ENCODE results near the gene INAFM2. TPM values are rescaled to one million over a fixed set of nuclear protein-coding genes. Genes with fewer than 3 reads are reported as not detected.

The INAFM2 gene
- total and polyA plus RNA-seq, 4 experiments from 2014 or later: 0.08 to 7.5 (median 5.0) TPM

DNA sequence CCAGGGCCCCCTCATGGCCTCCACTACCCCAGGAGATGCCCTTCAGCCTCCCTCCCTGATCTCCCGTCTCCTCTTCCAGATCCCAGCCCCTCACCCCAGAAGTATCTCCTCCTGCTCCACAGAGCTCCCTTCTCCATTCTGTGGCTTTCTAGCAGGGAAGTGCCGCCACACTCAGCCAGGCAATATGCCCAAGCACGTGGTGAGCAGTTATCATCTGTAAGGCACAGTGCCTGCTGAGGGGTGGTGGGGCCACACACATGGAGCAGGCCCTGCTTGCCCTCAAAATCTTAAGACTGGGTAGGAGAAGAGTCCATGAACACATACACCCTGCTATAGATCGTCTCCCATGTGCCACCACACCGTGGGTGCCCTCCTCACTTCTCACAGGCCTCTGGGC lies 25.0 kb downstream of the INAFM2 start:
- intact Hi-C loops (cut with micrococcal nuclease): no loop called here
- Mint-ChIP-seq H3K9me3 (no peaks in the 10 kb centered on the region), H3K4me1 (peaks cover 0 to 3% (median under 1%) of the 10 kb centered on the region in 4 donors), H3K27me3 (no peaks in the 10 kb centered on the region), H3K36me3 (no peaks in the 10 kb centered on the region), H3K27ac (no peak overlapping the region), H3K4me3 (no peak overlapping the region)
- H3K4me3 ChIP-seq (ENCODE audit: low read length in 2 of 2): no peak overlapping the region
- H3K27me3 ChIP-seq (ENCODE audit: insufficient read depth, low read length): no peaks in the 10 kb centered on the region
- POLR2A ChIA-PET (ENCODE audit: partially characterized antibody): no interaction called here
- CTCF ChIA-PET (ENCODE audit: partially characterized antibody): interaction anchor here (1.4 kb wide), 1 partner anchor 73 kb away, joined by 3 read pairs; no protein-coding TSS in a partner anchor
- DNase-seq: no peak
- no peak overlapping the region for H3K27ac ChIP-seq (ENCODE audit: low read depth, low read length)
- no peaks in the 10 kb centered on the region for H3K9me3 ChIP-seq (ENCODE audit: control insufficient read depth in 1 of 2, low read length in 2 of 2)
- no peaks in the 10 kb centered on the region for H3K36me3 ChIP-seq (ENCODE audit: insufficient read depth, low read length)
- H3K4me1 ChIP-seq (ENCODE audit: insufficient read depth, low read length): peaks cover 7% of the 10 kb centered on the region

DNA sequence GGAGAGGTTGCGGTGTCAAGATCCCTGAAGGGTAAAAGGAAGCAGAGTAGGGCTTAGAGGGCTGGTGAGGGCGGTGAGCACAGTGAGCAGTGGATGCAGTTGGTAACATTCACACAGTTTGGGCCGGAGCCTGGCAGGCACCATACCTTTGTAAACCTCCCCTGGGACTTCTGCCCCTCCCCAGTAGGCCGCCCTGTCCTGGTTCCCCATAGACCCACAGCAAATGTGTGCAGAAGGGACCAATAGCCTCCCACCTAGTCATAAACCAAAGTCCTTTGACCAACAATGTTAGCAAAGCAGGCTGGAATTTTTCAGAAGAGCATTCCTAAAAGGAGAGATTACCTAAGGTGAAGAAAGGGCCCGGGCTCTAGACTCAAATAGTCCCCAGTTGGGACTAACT lies 25.7 kb downstream of the INAFM2 start:
- Histone ChIP-seq H3K36me3 (ENCODE audit: insufficient read depth, low read length) (no peaks in the 10 kb centered on the region), H3K27me3 (ENCODE audit: insufficient read depth, low read length) (no peaks in the 10 kb centered on the region), H3K27ac (ENCODE audit: low read depth, low read length) (no peak overlapping the region), H3K4me3 (ENCODE audit: low read length in 2 of 2) (no peak overlapping the region), H3K9me3 (ENCODE audit: control insufficient read depth in 1 of 2, low read length in 2 of 2) (no peaks in the 10 kb centered on the region), H3K4me1 (ENCODE audit: insufficient read depth, low read length) (peaks cover 6% of the 10 kb centered on the region)
- Mint-ChIP-seq H3K4me3 (no peak overlapping the region), H3K9me3 (peaks cover 0 to 2% (median 0%) of the 10 kb centered on the region in 8 donors), H3K27me3 (no peaks in the 10 kb centered on the region), H3K36me3 (no peaks in the 10 kb centered on the region), H3K27ac (no peak overlapping the region), H3K4me1 (peaks cover 0 to 3% (median under 1%) of the 10 kb centered on the region in 4 donors)
- no peak for DNase-seq
- CTCF ChIA-PET (ENCODE audit: partially characterized antibody): interaction anchor here (1.4 kb wide), 1 partner anchor 73 kb away, joined by 3 read pairs; no protein-coding TSS in a partner anchor
- POLR2A ChIA-PET (ENCODE audit: partially characterized antibody): no interaction called here
- intact Hi-C loops (cut with micrococcal nuclease): no loop called here

DNA sequence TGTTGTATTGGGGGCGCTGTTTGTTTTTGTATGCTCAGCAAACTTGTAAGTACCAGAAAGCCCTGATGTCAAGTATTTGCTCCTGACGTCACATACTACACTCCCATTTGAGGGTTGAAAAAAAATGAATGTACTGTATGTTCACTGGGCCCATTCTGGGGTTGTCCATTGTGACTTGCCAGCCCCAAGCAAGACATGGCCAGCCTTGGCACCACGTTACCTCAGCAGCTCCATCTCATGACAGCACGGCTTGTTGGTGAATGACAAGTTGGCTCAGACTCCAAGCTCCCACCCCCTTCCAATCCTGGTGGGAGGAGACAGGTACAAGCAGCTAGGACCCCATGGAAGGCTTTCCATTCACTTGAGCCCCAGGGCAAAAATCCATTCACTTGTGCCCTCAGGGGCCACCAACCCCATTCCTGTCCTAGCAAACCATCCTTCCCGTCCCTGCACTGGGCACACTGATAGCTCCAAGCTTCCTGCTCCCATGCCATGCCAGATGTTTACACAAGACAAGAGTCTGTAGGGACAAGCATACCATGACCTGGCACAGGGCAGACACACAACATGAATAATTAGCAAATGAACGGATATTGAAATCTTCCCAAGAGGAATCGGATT lies 28.9 kb downstream of the INAFM2 start:
- Histone ChIP-seq H3K4me1 (ENCODE audit: insufficient read depth, low read length) (peaks cover under 1% of the 10 kb centered on the region), H3K27me3 (ENCODE audit: insufficient read depth, low read length) (no peaks in the 10 kb centered on the region), H3K4me3 (ENCODE audit: low read length in 2 of 2) (no peak overlapping the region), H3K27ac (ENCODE audit: low read depth, low read length) (no peak overlapping the region), H3K36me3 (ENCODE audit: insufficient read depth, low read length) (no peaks in the 10 kb centered on the region), H3K9me3 (ENCODE audit: control insufficient read depth in 1 of 2, low read length in 2 of 2) (no peaks in the 10 kb centered on the region)
- ChIA-PET CTCF (ENCODE audit: partially characterized antibody) (interaction anchor here (0.8 to 1.5 kb wide), 3 partner anchors 9 to 45 kb away, joined by 3 to 5 read pairs (median 3); partner anchors contain the start of gene PLCB2), POLR2A (ENCODE audit: partially characterized antibody) (interaction anchor here (1.0 to 1.3 kb wide), 2 partner anchors 8 to 30 kb away, joined by 3 read pairs; no protein-coding TSS in a partner anchor)
- Mint-ChIP-seq H3K4me3 (no peak overlapping the region), H3K36me3 (no peaks in the 10 kb centered on the region), H3K9me3 (peaks cover 0 to 2% (median 0%) of the 10 kb centered on the region in 8 donors), H3K27me3 (peaks cover 0 to 4% of the 10 kb centered on the region in 2 donors), H3K4me1 (no peaks in the 10 kb centered on the region), H3K27ac (no peak overlapping the region)
- no peak for DNase-seq
- intact Hi-C loops (cut with micrococcal nuclease): no loop called here

DNA sequence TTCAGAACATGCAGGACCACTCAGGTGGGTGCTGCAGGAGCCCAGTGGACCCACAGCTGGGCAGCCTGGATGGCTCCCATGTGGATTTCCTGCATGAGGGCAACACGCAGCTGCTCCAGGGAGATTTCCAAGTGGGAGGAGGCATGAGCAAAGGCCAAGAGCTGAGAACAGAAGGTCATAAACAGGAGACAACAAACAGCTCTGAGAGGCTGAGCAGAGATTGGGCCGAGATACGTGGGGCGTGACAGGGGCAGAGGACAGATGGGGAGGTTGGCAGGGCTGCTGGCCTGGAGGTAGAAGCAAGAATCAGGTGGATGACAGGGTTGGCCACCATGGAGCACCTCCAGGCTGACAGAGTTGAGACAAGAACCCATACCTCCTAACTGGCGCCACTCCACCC lies 30.2 kb downstream of the INAFM2 start:
- Histone ChIP-seq H3K36me3 (ENCODE audit: insufficient read depth, low read length) (no peaks in the 10 kb centered on the region), H3K27me3 (ENCODE audit: insufficient read depth, low read length) (no peaks in the 10 kb centered on the region), H3K4me1 (ENCODE audit: insufficient read depth, low read length) (peaks cover 8% of the 10 kb centered on the region), H3K4me3 (ENCODE audit: low read length in 2 of 2) (no peak overlapping the region), H3K9me3 (ENCODE audit: control insufficient read depth in 1 of 2, low read length in 2 of 2) (no peaks in the 10 kb centered on the region), H3K27ac (ENCODE audit: low read depth, low read length) (no peak overlapping the region)
- no peak for DNase-seq
- Mint-ChIP-seq H3K27me3 (peaks cover 0 to 4% of the 10 kb centered on the region in 2 donors), H3K36me3 (no peaks in the 10 kb centered on the region), H3K4me1 (peaks cover 0 to 3% (median 2%) of the 10 kb centered on the region in 4 donors), H3K9me3 (peaks cover 0 to 2% (median 0%) of the 10 kb centered on the region in 8 donors), H3K27ac (no peak overlapping the region), H3K4me3 (no peak overlapping the region)
- intact Hi-C loops (cut with micrococcal nuclease): no loop called here
- CTCF ChIA-PET (ENCODE audit: partially characterized antibody): interaction anchor here (1.0 to 1.3 kb wide), 2 partner anchors 16 to 79 kb away, joined by 3 to 6 read pairs; no protein-coding TSS in a partner anchor
- POLR2A ChIA-PET (ENCODE audit: partially characterized antibody): no interaction called here

DNA sequence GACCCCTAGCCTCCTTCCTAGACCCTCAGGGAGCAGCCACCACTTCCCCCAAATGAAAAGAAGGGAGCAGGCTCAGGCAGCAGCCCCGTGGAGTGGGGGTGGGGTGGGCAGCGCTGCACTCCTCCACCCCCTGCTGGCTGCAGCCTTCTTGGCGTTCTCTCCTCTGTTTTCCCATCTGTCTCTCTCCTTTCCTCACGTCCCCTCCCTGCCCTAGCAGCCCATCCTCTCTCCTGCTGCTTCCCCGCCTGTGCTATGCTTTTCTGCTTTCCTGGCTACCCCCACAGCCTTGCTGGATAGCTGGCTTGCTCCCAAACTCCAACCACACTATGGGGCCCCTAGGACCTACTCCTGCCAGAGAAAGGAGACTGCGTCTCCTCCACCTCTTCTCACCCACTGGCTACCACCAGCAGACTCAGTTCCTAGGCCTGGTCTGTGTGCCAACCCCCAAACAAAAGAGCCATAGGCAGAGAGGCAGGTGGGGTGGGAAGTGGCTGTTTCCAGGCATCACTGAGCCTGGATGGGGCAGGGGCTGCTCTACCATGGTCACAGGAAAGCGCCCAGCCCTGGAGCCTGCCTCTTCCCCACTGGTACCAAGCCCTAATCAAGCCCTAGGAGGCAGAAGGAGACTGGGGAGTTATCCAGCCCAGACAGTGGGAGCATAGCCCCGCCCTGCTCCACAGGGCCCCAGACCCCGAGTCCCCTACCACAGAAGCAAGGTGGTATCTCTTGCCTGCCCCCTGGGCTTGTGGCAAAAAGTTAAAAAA lies 31.1 kb downstream of the INAFM2 start:
- Mint-ChIP-seq H3K27ac (no peak overlapping the region), H3K4me1 (peaks cover 2 to 11% (median 7%) of the 10 kb centered on the region in 4 donors), H3K4me3 (no peak overlapping the region), H3K9me3 (peaks cover 0 to 2% (median 0%) of the 10 kb centered on the region in 8 donors), H3K27me3 (peaks cover 0 to 4% of the 10 kb centered on the region in 2 donors), H3K36me3 (no peaks in the 10 kb centered on the region)
- H3K36me3 ChIP-seq (ENCODE audit: insufficient read depth, low read length): no peaks in the 10 kb centered on the region
- H3K27me3 ChIP-seq (ENCODE audit: insufficient read depth, low read length): no peaks in the 10 kb centered on the region
- intact Hi-C loops (cut with micrococcal nuclease): no loop called here
- ChIA-PET CTCF (ENCODE audit: partially characterized antibody) (interaction anchor here (0.6 to 3.9 kb wide), 6 partner anchors 9 to 80 kb away, joined by 3 to 16 read pairs (median 10); partner anchors contain the start of gene CCDC9B), POLR2A (ENCODE audit: partially characterized antibody) (no interaction called here)
- H3K9me3 ChIP-seq (ENCODE audit: control insufficient read depth in 1 of 2, low read length in 2 of 2): no peaks in the 10 kb centered on the region
- H3K4me3 ChIP-seq (ENCODE audit: low read length in 2 of 2): no peak overlapping the region
- H3K27ac ChIP-seq (ENCODE audit: low read depth, low read length): no peak overlapping the region
- no peak for DNase-seq
- peaks cover 13% of the 10 kb centered on the region for H3K4me1 ChIP-seq (ENCODE audit: insufficient read depth, low read length)

DNA sequence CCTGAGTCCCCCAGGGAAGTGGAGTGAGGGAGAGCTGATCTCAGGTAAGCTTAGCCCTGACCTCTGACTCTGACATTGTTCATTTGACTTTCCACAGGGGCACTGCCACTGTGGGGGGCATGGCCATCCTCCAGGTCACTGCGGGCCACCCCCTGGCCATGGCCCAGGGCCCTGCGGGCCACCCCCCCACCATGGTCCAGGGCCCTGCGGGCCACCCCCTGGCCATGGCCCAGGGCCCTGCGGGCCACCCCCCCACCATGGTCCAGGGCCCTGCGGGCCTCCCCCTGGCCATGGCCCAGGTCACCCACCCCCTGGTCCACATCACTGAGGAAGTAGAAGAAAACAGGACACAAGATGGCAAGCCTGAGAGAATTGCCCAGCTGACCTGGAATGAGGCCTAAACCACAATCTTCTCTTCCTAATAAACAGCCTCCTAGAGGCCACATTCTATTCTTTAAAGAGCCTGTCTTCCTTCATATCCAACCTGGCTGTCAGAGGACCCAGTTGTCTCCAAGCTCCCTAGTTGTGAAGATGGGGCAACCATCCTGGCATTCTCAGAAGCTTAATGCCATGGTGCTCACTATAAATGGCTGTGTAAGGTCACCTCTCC lies 32.6 kb downstream of the INAFM2 start:
- H3K9me3 Mint-ChIP-seq: peaks cover 0 to 2% (median 0%) of the 10 kb centered on the region in 8 donors
- H3K27ac Mint-ChIP-seq: no peak overlapping the region
- H3K9me3 ChIP-seq (ENCODE audit: control insufficient read depth in 1 of 2, low read length in 2 of 2): no peaks in the 10 kb centered on the region
- ChIA-PET POLR2A (ENCODE audit: partially characterized antibody) (interaction anchor here (0.6 kb wide), 2 partner anchors 11 to 43 kb away, joined by 3 read pairs; no protein-coding TSS in a partner anchor), CTCF (ENCODE audit: partially characterized antibody) (interaction anchor here (0.7 to 3.9 kb wide), 8 partner anchors 12 to 75 kb away, joined by 3 to 16 read pairs (median 6); partner anchors contain the start of genes CCDC9B and PLCB2)
- no peak for DNase-seq
- H3K4me1 Mint-ChIP-seq: peaks cover 2 to 13% (median 7%) of the 10 kb centered on the region in 4 donors
- H3K27me3 Mint-ChIP-seq: peaks cover 0 to 4% of the 10 kb centered on the region in 2 donors
- intact Hi-C loops (cut with micrococcal nuclease): no loop called here
- H3K36me3 ChIP-seq (ENCODE audit: insufficient read depth, low read length): no peaks in the 10 kb centered on the region
- H3K4me3 Mint-ChIP-seq: no peak overlapping the region
- H3K4me3 ChIP-seq (ENCODE audit: low read length in 2 of 2): no peak overlapping the region
- H3K27me3 ChIP-seq (ENCODE audit: insufficient read depth, low read length): no peaks in the 10 kb centered on the region
- H3K27ac ChIP-seq (ENCODE audit: low read depth, low read length): no peak overlapping the region
- H3K4me1 ChIP-seq (ENCODE audit: insufficient read depth, low read length): peaks cover 13% of the 10 kb centered on the region
- H3K36me3 Mint-ChIP-seq: no peaks in the 10 kb centered on the region

All from CD4-positive, alpha-beta memory T cell (primary cell).